ENCODE measurements around the gene SMYD3. TPM values are rescaled to one million over a fixed set of nuclear protein-coding genes. Genes with fewer than 3 reads are reported as not detected.

The SMYD3 gene
- polyA plus RNA-seq, 1 donor from 2014 or later: 48.6 TPM

GRCh38 chr1:245876586-245876985 is 630.5 kb downstream of the SMYD3 start:
- Histone ChIP-seq H2AFZ (ENCODE audit: low read depth, low read length) (no peak overlapping the region), H3K27ac (ENCODE audit: low read length) (no peak overlapping the region), H3F3A (ENCODE audit: insufficient read depth, low read length, poor library complexity, severe bottlenecking) (no peaks in the 10 kb centered on the region), H3K4me3 (ENCODE audit: low read length) (no peak overlapping the region), H3K27me3 (ENCODE audit: insufficient read depth, low read depth, low read length) (no peaks in the 10 kb centered on the region), H4K20me1 (ENCODE audit: insufficient read depth) (no peaks in the 10 kb centered on the region), H3K9ac (ENCODE audit: low read length) (no peak overlapping the region), H3K79me2 (replicated peaks; ENCODE audit: insufficient read depth, low read length) (no peaks in the 10 kb centered on the region), H3K4me2 (ENCODE audit: low read length) (no peak overlapping the region), H3K9me2 (ENCODE audit: insufficient read depth, low read length) (no peaks in the 10 kb centered on the region), H3K36me3 (ENCODE audit: insufficient read depth, low read length) (no peaks in the 10 kb centered on the region), H3K9me3 (ENCODE audit: low read length) (no peaks in the 10 kb centered on the region)
- no peak for TF ChIP-seq CTCF (IDR thresholded peaks at IDR 0.05; ENCODE audit: poor library complexity, severe bottlenecking)
- TF ChIP-seq SMC3 (conservative IDR thresholded peaks at IDR 0.05; ENCODE audit: poor library complexity): no peak

DNA sequence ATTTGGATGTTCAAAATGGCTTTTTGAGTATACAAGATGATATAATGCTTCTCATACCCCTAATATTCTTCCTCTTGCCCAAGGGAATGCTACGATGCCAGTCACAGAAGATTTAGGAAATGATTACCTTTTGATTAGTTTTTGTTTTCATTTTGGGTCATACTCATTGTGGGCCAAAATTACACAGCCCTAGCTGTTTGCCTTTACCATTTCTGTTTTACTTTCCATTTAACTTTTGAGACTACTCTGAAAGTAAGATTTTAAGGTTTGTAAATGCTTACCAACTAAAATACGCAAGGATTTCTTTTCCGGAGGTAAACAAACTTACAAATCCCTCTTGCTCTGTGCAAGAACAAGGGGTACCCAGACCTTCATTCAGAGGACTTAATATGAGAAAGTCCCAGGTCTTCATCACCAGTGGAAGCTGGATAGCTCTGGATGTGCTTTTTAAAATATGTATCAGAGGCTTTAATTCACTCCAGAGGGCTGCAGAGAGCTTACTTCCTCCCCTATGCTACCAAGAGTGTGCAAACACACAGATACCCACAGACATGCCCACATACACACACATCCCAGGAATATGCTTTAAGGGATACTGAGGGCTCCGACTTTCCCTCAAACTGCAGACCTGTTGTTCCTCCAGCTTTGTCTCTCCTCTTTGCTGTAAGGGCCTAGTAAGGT is 631.4 kb downstream of the SMYD3 start:
- Histone ChIP-seq H3K27ac (ENCODE audit: low read length) (no peak overlapping the region), H3F3A (ENCODE audit: insufficient read depth, low read length, poor library complexity, severe bottlenecking) (no peaks in the 10 kb centered on the region), H3K4me3 (ENCODE audit: low read length) (no peak overlapping the region), H3K4me2 (ENCODE audit: low read length) (no peak overlapping the region), H4K20me1 (ENCODE audit: insufficient read depth) (no peaks in the 10 kb centered on the region), H3K9me2 (ENCODE audit: insufficient read depth, low read length) (no peaks in the 10 kb centered on the region), H2AFZ (ENCODE audit: low read depth, low read length) (no peak overlapping the region), H3K27me3 (ENCODE audit: insufficient read depth, low read depth, low read length) (no peaks in the 10 kb centered on the region), H3K79me2 (replicated peaks; ENCODE audit: insufficient read depth, low read length) (no peaks in the 10 kb centered on the region), H3K9me3 (ENCODE audit: low read length) (no peaks in the 10 kb centered on the region), H3K36me3 (ENCODE audit: insufficient read depth, low read length) (no peaks in the 10 kb centered on the region), H3K9ac (ENCODE audit: low read length) (no peak overlapping the region)
- TF ChIP-seq, protein P1, sequence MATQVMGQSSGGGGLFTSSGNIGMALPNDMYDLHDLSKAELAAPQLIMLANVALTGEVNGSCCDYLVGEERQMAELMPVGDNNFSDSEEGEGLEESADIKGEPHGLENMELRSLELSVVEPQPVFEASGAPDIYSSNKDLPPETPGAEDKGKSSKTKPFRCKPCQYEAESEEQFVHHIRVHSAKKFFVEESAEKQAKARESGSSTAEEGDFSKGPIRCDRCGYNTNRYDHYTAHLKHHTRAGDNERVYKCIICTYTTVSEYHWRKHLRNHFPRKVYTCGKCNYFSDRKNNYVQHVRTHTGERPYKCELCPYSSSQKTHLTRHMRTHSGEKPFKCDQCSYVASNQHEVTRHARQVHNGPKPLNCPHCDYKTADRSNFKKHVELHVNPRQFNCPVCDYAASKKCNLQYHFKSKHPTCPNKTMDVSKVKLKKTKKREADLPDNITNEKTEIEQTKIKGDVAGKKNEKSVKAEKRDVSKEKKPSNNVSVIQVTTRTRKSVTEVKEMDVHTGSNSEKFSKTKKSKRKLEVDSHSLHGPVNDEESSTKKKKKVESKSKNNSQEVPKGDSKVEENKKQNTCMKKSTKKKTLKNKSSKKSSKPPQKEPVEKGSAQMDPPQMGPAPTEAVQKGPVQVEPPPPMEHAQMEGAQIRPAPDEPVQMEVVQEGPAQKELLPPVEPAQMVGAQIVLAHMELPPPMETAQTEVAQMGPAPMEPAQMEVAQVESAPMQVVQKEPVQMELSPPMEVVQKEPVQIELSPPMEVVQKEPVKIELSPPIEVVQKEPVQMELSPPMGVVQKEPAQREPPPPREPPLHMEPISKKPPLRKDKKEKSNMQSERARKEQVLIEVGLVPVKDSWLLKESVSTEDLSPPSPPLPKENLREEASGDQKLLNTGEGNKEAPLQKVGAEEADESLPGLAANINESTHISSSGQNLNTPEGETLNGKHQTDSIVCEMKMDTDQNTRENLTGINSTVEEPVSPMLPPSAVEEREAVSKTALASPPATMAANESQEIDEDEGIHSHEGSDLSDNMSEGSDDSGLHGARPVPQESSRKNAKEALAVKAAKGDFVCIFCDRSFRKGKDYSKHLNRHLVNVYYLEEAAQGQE (IDR thresholded peaks at IDR 0.05; ENCODE audit: borderline replicate concordance): no peak
- no peak for TF ChIP-seq EZH2 (IDR thresholded peaks at IDR 0.05; ENCODE audit: borderline replicate concordance, insufficient read depth, low read length, poor library complexity, severe bottlenecking)
- no peak for TF ChIP-seq TAF1 (IDR thresholded peaks at IDR 0.05; ENCODE audit: low read depth)
- no peak for TF ChIP-seq MXI1 (conservative IDR thresholded peaks at IDR 0.05; ENCODE audit: poor library complexity, severe bottlenecking)
- TF ChIP-seq POLR2AphosphoS5 (IDR thresholded peaks at IDR 0.05): no peak
- TF ChIP-seq EP300 (conservative IDR thresholded peaks at IDR 0.05; ENCODE audit: poor library complexity, severe bottlenecking): no peak
- TF ChIP-seq CTCF (IDR thresholded peaks at IDR 0.05; ENCODE audit: poor library complexity, severe bottlenecking): no peak

All from neural cell (in vitro differentiated cells).